Gastrocnemius medialis (tissue), 4 donors: ENCODE measurements around the gene NDRG2.

Source experiments
- CTCF ChIP-seq, 5 experiments: fragments of 450-650 bp in 3 of 5; fragments of 200-600 bp in 2 of 5; sonication (generic) in 2 of 5; IDR thresholded peaks in 4 of 5; conservative IDR thresholded peaks in 1 of 5; 1 replicate in 4 of 5; 2 replicates in 1 of 5; pipeline ENCODE4 v1.5.1; 2016 to 2019; ENCODE audit warnings: antibody characterized with exemption in 5 of 5, mild to moderate bottlenecking in 3 of 5, moderate library complexity in 3 of 5
- POLR2A ChIP-seq, 2 donors: fragments of 450-650 bp; IDR thresholded peaks; one replicate each; pipeline ENCODE4 v1.6.1; 2017; ENCODE audit warnings: antibody characterized with exemption in 2 of 2, mild to moderate bottlenecking in 2 of 2, moderate library complexity in 2 of 2

- TF ChIP-seq CTCF (IDR thresholded peaks at IDR 0.05 in 4 of 5, conservative IDR thresholded peaks at IDR 0.05 in 1 of 5) (no peak), POLR2A (IDR thresholded peaks at IDR 0.05) (no peak)
Observed at GRCh38 chr14:21056520-21057163, 31.8 kb upstream of the NDRG2 start.
